Astrocyte of the hippocampus (primary cell): ENCODE measurements around the gene PIK3CG.
"Not testable (repeated sequence)": the region's sequence is repeated elsewhere in the genome, so short reads cannot be mapped to it uniquely, and the experiment has no call there.

Source experiments
- DNase-seq: peaks from one replicate; pipeline ENCODE4 v3.0.0; 2011; ENCODE audit warnings: low read depth, low spot score

The PIK3CG gene

DNA sequence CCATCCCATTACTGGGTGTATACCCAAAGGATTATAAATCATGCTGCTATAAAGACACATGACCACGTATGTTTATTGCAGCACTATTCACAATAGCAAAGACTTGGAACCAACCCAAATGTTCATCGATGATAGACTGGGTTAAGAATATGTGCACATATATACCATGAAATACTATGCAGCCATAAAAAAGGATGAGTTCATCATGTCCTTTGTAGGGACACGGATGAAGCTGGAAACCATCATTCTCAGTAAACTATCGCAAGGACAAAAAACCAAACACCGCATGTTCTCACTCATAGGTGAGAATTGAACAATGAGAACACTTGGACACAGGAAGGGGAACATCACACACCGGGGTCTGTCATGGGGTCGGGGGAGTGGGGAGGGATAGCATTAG is 73.0 kb downstream of the PIK3CG start:
- DNase-seq = not testable (repeated sequence)

DNA sequence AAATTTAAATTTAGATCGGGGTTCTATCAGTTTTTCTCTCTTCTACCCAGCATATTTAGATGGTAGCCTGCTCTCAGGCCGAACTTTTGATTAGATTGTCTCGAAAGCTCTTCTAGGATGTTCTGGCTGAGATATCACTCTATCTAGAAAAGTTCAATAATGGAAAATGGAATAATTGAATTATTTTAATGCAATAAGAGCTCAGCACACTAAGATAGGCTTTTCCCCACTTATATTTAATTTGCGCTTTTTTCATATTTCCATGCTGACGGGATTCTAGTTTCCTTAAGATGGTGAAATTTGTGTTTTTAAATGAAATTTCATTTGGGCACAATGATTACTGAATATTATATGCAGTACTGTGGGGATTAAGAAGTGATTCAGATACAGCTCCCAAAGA is 73.7 kb downstream of the PIK3CG start:
- DNase-seq = no peak

DNA sequence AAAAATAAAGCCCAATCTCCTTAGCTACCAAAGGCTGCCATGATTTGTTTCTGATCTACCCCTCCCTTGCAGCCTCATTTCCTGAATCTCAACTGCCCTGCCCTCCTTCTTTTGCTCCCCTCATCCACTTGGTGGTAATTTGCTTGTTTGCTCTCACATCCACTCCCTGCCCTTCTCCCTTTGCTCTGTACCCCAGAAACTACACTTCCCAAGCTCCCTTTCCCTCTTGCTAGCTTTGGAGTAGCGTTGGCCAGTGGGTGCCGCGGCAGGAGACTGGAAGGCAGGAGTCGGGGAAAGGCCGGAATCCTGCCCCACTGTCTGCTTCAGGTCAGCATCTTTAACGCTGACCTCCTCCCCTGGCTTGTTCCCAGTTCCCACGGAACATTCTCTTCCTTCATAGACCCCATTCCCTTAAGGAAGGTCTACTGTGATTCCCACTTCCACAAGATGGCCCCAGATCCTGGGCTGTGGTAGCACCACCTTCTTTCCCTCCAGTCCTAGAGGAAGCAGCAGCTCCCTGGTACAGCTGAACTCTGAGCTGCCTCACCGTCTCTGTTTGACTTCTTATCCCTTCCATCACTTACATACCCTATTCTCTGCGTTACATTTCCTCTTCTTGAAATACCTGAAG is 79.1 kb downstream of the PIK3CG start:
- DNase-seq = no peak

DNA sequence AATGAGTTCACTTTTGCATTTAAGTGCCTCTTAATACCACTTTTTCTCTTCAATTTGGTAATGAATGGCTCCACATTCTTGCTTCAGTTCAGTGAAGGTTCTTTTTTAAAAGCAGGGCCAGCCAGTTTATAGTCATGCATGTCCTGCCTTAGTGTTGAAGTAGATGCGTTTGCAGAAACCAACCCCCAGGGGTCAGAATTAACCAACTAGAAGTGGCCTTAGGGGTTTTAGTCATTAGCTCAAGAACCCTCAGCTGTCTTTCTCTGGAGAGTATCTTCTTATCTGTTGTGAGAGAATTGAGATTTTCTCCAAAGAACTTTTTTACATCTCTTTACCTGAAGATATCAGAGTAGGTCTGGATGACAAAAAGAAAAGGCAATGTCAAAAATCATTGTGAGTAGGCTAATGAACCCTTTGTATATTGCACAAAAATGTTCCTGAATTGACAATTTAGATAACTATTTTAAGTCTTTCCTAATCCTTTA is 82.2 kb downstream of the PIK3CG start:
- DNase-seq = peak; percentile 81

DNA sequence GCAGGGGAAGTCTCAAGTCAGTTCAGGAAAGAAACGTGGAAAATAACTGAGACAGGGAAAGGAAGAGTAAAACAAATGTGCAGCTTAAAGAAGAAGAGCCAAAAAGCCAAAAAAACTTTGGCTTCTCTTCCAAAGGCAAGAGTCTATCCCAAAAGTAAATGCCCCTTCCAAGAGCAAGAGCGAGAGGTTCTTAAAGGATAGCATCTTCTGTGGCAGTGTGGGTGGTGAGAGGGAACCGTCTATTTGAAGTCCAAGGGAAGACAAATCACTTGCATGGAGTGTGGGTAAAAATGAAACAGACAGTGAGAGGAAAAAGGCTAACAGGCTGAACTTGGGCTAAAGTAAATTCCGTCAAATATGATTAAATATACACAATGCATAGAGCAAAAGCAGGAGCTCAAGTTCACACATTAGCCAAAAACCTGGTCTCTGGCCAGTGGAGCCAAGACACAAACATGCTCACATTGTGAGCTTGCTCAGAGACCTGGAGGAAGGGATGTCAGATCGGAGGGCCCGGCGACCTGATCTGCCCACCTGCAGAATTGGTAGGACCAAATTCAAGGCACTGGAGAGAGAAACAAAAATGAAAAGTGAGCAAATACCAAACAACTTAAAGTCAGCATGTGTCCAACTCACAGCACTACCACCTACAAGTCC is 87.0 kb downstream of the PIK3CG start:
- no peak for DNase-seq

DNA sequence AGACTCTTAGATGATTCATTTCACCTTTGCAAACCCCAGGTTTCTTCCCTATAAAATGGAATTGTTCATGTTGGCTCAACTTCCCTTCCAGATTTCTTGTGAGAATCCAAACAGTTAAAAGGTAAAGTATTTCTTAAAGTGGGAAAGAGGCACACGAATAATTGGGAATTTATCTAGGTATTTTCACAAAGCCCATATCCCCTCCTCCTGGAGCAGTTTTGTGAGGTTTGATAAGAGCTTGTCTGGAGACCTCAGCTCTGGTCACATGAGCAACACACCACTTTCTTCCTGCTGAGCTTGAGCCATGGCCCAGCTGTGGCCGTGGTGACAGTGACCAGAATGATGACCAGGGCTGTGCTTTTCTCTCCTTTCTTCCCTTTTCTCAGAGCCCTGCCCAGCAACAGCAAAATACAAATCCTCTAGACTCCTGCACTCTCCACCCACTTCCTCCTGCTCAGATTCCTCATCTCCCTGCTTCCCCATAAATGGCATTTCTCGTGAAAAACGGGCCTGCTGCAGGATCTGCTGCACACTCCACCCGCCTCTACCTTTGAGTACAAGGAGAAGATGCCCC is 87.7 kb downstream of the PIK3CG start:
- DNase-seq = no peak

DNA sequence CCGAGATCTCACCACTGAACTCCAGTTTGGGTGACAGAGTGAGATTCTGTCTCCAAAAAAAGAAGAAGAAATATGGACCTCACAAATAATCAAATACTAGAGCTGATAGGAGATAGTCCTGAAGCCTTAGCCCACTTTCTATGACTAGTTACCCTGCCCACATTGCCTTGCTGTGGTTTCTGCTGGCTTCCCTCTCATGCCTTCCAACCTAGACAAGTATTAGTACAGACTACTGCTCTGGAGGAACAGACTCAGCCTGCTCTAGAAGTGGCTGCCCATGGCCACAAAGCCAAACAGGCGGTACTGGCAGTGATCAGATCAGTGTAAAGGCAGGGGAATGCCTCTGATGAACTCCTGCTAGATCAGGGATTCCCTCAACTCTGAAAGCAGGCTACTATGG is 89.8 kb downstream of the PIK3CG start:
- DNase-seq = no peak

DNA sequence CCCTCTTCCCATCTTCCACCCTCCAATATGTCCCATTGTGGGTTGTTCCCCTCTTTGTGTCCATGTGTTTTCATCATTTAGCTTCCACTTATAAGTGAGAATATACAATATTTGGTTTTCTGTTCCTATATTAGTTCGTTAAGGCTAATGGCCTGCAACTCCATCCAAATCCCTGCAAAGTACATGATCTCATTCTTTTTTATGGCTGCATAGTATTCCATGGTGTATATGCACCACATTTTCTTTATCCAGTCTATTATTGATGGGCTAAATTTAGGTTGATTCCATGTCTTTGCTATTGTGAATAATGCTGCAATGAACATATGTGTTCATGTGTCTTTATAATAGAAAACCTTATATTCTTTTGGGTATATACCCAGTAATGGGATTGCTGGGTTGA is 90.8 kb downstream of the PIK3CG start:
- DNase-seq = not testable (repeated sequence)
